GM18511 (cell line): ENCODE data around the gene PDZK1IP1.
"Not testable (repeated sequence)": the region's sequence is repeated elsewhere in the genome, so short reads cannot be mapped to it uniquely, and the experiment has no call there.

Source experiments
- ATAC-seq: cut with Tn5 transposase; IDR thresholded peaks from one replicate; pipeline ENCODE4 v1.9.1; 2021; ENCODE audit warnings: mild to moderate bottlenecking, moderate library complexity; ENCODE audit not compliant: unreplicated experiment

PDZK1IP1 gene

DNA sequence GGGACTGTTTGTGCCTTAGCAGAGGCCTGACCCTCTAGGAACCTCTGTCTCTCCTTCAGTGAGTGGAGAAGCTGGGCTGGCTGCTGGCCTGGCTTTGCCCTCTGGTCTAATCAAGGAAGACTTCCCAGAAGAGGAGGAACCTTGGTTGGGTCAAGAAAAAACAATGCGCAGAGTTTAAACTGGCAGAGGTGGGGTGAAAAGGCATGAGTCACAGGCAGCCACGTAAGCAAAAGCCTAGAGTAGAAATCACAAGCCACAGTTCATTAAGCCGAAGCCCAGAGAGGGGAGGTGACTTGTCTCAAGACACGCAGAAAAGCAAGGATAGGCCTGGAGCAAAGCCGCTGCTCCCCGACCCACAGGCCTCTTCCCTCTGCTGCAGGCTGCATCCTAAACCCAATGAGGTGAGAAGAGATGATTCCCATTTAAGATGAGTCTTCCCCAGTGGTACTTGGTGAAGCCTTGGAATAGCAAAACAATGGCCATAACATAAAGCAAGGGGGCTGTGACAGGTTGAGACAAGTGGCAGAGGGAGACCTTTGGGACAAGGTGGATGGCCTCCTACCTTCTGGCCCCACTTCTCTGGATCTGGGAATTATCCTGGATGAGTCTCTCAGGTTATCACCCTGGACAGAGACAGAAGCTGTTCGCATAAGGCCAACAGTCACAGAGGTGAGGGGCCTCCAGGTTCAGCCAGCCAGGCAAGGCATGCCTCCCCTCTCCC, 7.7 kb downstream of the PDZK1IP1 start:
- ATAC-seq = no peak

DNA sequence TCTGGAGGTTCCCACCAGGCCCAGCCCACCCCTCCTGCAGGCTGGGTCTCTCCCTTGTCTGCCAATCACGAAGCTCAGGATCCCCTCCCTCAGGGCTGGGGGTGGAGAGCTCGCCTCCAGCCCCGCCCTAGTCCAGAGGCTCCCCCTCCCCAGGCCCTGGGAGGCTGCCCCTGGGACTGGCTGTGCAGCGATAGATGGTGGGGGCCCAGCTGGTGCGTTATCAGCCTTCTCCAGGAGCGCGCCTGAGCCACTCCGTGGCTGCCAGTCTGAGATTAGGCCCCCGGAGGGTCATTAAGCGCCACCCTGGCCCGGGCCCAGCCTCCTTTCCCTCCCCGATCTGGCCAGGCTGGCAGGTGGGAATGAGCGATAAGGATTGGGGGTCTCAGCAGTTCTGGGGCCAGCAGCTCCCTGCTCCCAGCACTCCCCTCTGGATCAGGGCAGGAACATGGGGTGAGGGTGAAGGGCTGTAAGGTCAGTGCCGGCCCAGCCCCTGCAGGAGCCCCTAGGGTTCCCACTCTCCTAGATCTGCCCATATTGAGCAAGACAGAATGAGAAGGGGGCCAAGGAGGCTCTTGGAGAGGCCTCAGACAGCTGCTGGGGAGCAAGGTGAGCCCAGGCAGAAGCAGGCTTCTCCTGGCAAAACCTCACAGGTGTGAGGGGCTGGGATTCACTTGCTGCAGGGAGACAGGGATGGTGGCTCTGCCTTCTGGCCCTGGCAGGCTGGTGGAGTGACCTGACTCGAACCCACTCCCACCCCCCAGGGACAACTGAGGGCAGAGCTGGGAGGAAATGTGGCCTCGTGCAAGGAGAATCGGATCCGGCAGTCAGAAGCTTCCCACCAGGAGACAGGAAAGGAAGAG, 8.5 kb downstream of the PDZK1IP1 start:
- ATAC-seq = no peak

DNA sequence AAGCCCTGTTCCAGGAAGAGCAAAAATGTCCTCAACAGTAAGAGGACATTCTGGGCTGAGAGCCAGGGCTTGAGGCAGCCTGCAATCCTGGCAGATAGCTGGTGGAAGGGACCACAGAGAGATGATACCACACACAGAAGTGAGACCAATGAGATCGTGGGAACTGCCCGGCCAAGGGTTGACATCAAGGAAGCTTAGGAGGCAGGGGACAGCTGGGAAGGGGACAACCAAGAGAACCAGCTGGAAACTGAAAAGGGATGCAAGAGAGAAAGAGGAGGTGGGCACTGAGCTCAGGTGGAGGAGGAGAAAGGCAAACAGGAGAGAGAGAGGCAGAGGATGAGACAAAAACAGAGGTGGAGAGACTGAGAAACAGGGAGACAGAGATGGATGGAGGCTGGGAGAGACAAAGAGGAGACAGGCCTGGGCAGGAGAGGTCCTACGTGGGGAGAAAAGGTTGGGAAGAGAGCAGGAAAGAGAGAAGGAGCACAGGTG, 9.2 kb downstream of the PDZK1IP1 start:
- no peak for ATAC-seq

- ATAC-seq = no peak
Observed at GRCh38 chr1:47179988-47180563, 9.8 kb downstream of the PDZK1IP1 start.

- peak; percentile 93 for ATAC-seq
Observed at GRCh38 chr1:47179017-47179987, 10.5 kb downstream of the PDZK1IP1 start.

GRCh38 chr1:47178654-47179016, 11.2 kb downstream of the PDZK1IP1 start:
- no peak for ATAC-seq

DNA sequence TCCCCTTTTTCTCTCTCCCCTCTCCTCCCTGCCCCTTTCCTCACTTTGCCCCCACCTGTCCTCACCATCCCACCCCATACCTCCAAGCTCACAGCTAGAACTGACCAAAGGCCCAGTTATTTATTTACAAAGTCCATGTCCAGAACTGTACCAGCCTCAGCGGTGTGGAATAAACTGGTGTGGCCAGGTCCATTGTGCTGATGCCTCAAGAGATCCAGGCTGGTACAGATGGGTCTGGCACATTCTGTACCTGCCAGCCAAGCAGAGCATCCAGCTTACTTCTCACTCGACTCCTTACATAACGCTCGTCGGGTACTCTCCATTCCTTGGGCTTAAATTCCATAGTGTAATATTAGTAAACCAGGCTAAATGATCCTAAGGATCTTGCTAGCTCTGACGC, 11.8 kb downstream of the PDZK1IP1 start:
- ATAC-seq = no peak

GRCh38 chr1:47175227-47175934, 14.5 kb downstream of the PDZK1IP1 start:
- no peak for ATAC-seq

GRCh38 chr1:47174656-47175020, 15.2 kb downstream of the PDZK1IP1 start:
- ATAC-seq = no peak

GRCh38 chr1:47172782-47173181, 17.1 kb downstream of the PDZK1IP1 start:
- ATAC-seq = no peak

GRCh38 chr1:47164552-47164951, 25.3 kb downstream of the PDZK1IP1 start:
- ATAC-seq = no peak

- ATAC-seq = peak; percentile 63
Observed at GRCh38 chr1:47161298-47162040, 28.4 kb downstream of the PDZK1IP1 start.

DNA sequence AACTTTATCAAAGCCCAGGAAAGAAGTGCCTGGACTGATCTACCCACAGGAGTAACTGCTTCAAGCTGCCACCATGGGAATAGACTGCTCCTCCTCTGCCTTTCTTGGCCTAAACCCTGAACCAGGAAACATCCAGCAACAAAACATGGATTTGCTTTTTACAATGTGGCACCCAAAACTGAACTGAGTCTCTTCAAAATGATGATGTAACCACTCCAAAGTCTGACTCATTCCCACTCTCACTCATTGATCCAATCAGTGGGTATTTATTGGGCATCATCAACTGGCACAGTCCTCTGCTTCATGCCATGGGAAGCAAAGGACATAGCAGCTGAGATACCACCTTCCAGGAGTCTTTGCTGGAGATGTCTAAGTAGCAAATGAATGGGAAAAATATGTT, 29.1 kb downstream of the PDZK1IP1 start:
- no peak for ATAC-seq

- not testable (repeated sequence) for ATAC-seq
Observed at GRCh38 chr1:47157957-47158356, 31.9 kb downstream of the PDZK1IP1 start.

- ATAC-seq = not testable (repeated sequence)
Observed at GRCh38 chr1:47156457-47156856, 33.4 kb downstream of the PDZK1IP1 start.

GRCh38 chr1:47149162-47149561, 40.7 kb downstream of the PDZK1IP1 start:
- ATAC-seq = not testable (repeated sequence)

DNA sequence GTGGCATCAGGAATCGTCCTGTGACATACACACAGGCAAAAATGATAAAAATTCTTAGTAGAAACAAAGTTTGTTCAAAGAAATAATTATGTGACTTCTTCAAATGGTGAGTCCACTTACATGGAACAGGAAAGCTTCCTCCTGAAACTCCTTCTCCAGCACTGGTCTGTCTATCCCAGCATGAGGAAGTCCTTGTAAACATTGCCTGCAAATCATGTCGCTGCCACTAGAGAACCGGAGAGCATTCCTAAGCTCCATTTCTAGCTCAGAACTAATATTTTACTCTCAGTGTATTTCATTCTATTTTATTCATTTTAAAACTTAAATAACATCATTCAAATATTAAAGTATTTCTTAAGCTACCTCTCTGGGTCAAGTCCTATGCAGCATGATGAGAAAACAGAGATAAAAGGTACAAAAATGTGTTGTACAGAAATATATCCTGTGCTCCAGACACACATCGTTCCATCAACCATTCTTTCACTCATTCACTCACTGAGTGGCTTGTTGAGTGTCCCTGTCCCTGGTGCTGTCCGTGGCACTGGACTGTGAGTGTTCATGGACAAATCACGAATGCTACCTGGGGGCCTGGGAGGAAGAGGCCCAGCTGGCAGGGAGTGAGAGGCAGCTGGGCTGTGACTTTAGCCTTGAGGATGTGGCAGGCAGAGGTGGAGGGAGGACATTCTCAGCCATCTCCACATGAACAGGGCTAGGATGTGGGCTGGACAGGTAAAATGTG, 42.6 kb downstream of the PDZK1IP1 start:
- no peak for ATAC-seq

- ATAC-seq = not testable (repeated sequence)
Observed at GRCh38 chr1:47146495-47146894, 43.3 kb downstream of the PDZK1IP1 start.

- not testable (repeated sequence) for ATAC-seq
Observed at GRCh38 chr1:47143654-47144053, 46.2 kb downstream of the PDZK1IP1 start.
